ENCODE results near the gene PCDH7.

The PCDH7 gene

GRCh38 chr4:30717208-30718020, 2.8 kb upstream of the PCDH7 start:
- H3K4me3 ChIP-seq (replicated peaks; ENCODE audit: insufficient read depth, low read length): peak overlapping the region; percentile 53
- peak in 1 of 2 experiments; percentile 8 for DNase-seq (ENCODE audit: low read depth in 1 of 2, low spot score in 1 of 2)
- H3K27me3 ChIP-seq (ENCODE audit: insufficient read depth, poor library complexity, severe bottlenecking): peaks cover 51% of the 10 kb centered on the region
- TF ChIP-seq GABPA (IDR thresholded peaks at IDR 0.05; ENCODE audit: low read depth) (no peak), SPI1 (IDR thresholded peaks at IDR 0.05; ENCODE audit: borderline replicate concordance, low read depth) (peak; percentile 41; the same call in 1 of the 2 replicates), CTCF (IDR thresholded peaks at IDR 0.05; ENCODE audit: insufficient read depth, low read length) (no peak)
- no peak overlapping the region for H3K27ac ChIP-seq (replicated peaks)

DNA sequence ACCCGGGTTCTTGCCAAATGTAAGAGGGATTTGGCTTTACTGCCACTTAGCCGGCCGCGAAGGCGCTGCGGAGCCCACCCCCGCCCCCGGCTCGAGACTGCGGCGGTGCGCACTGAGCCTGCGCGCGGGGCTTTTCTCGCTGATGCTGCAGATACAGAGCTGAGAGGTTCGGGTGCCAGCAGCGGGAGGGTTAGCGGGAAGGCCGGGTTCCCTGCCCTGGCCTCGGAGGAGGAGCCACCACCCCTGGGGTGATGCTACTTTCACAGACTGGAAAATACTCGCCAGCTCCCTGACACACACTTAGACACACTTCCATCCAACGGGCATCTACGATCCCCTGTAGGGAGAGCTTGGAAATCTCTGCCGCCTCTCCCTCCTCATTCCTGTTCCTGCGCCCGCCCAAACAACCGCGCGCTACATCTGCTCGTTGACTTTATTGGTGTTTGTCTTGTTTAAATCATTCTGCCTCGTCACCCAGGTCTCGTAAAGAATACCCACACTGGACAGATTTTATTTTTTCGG, 2.1 kb upstream of the PCDH7 start:
- H3K27me3 ChIP-seq (ENCODE audit: insufficient read depth, poor library complexity, severe bottlenecking): peaks cover 56% of the 10 kb centered on the region
- no peak overlapping the region for H3K27ac ChIP-seq (replicated peaks)
- no peak overlapping the region for H3K4me3 ChIP-seq (replicated peaks; ENCODE audit: insufficient read depth, low read length)
- DNase-seq (ENCODE audit: low read depth in 1 of 2, low spot score in 1 of 2): no peak
- TF ChIP-seq, protein P1, sequence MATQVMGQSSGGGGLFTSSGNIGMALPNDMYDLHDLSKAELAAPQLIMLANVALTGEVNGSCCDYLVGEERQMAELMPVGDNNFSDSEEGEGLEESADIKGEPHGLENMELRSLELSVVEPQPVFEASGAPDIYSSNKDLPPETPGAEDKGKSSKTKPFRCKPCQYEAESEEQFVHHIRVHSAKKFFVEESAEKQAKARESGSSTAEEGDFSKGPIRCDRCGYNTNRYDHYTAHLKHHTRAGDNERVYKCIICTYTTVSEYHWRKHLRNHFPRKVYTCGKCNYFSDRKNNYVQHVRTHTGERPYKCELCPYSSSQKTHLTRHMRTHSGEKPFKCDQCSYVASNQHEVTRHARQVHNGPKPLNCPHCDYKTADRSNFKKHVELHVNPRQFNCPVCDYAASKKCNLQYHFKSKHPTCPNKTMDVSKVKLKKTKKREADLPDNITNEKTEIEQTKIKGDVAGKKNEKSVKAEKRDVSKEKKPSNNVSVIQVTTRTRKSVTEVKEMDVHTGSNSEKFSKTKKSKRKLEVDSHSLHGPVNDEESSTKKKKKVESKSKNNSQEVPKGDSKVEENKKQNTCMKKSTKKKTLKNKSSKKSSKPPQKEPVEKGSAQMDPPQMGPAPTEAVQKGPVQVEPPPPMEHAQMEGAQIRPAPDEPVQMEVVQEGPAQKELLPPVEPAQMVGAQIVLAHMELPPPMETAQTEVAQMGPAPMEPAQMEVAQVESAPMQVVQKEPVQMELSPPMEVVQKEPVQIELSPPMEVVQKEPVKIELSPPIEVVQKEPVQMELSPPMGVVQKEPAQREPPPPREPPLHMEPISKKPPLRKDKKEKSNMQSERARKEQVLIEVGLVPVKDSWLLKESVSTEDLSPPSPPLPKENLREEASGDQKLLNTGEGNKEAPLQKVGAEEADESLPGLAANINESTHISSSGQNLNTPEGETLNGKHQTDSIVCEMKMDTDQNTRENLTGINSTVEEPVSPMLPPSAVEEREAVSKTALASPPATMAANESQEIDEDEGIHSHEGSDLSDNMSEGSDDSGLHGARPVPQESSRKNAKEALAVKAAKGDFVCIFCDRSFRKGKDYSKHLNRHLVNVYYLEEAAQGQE (IDR thresholded peaks at IDR 0.05; ENCODE audit: insufficient replicate concordance, low read depth): no peak
- TF ChIP-seq GABPA (IDR thresholded peaks at IDR 0.05; ENCODE audit: low read depth) (no peak), POLR2AphosphoS5 (IDR thresholded peaks at IDR 0.05; ENCODE audit: low read depth) (no peak), CTCF (IDR thresholded peaks at IDR 0.05; ENCODE audit: insufficient read depth, low read length) (no peak), SPI1 (IDR thresholded peaks at IDR 0.05; ENCODE audit: borderline replicate concordance, low read depth) (no peak)

DNA sequence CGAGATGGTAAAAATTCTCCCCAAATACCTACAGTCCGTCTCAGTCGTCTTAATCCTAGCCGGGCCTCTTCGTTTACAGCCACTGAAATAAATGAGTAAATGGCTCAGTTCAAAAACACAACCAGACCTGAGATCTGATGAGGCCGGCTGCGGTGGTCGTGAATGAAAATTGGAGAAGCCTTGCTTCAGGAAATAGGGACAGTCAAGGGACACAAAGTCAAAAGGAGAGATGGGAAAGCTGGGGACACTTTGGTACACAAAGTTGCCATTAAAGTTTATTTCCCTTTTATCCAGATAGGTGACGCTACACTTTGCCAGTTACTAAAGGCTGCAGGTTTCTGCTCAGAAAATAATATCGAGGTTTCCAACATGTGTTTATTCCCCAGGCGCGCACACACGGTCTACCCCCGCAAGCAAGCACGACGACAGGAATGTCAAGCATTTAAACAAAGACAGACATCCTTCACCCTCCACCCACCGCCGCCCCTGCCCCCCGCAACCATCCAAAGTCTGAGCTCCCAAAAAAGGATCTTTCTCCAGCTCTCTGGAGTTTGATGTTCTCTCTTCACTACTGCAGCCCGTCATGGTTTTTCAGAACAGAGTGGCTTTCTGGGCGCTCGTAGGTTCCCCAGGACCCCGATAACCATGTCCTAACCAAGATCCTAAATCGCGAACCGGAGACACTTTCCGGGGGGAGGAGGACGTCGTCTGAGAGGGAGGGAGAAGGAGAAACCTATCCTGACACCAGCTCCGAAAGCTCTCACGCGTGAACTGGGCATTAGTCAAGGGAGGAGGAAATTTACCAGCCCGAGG, 1.3 kb upstream of the PCDH7 start:
- Histone ChIP-seq H3K4me3 (replicated peaks; ENCODE audit: insufficient read depth, low read length) (no peak overlapping the region; the same call in 1 of the 2 replicates), H3K27me3 (ENCODE audit: insufficient read depth, poor library complexity, severe bottlenecking) (peaks cover 57% of the 10 kb centered on the region), H3K27ac (replicated peaks) (no peak overlapping the region)
- no peak for TF ChIP-seq SPI1 (IDR thresholded peaks at IDR 0.05; ENCODE audit: borderline replicate concordance, low read depth)
- no peak for TF ChIP-seq CTCF (IDR thresholded peaks at IDR 0.05; ENCODE audit: insufficient read depth, low read length)
- TF ChIP-seq POLR2AphosphoS5 (IDR thresholded peaks at IDR 0.05; ENCODE audit: low read depth): no peak
- TF ChIP-seq GABPA (IDR thresholded peaks at IDR 0.05; ENCODE audit: low read depth): no peak
- TF ChIP-seq, protein P1 (IDR thresholded peaks at IDR 0.05; ENCODE audit: insufficient replicate concordance, low read depth): no peak
- no peak for DNase-seq (ENCODE audit: low read depth in 1 of 2, low spot score in 1 of 2)

Data from HL-60 (cell line).